MM.1S (cell line): ENCODE results near the gene TSPAN19.
A peak's percentile ranks its signal among the peaks of the same experiment; 100 is the strongest.

Experiments
- EZH2 ChIP-seq: fragments of 300-600 bp; sonication (generic); optimal IDR thresholded peaks from 2 replicates; pipeline ENCODE3; 2017; ENCODE audit warnings: low read depth, mild to moderate bottlenecking, antibody characterized with exemption, low read length, mixed read lengths
- EZH2phosphoT487 ChIP-seq: fragments of 300-600 bp; sonication (generic); IDR thresholded peaks from 2 replicates; pipeline ENCODE4 v1.6.1; 2018; ENCODE audit warnings: antibody characterized with exemption, low read length
- TF ChIP-seq, protein P1 (sequence below): fragments of 300-600 bp; sonication (generic); IDR thresholded peaks from 2 replicates; pipeline ENCODE4 v1.5.1; 2016; ENCODE audit warnings: antibody characterized with exemption, low read length, mixed read lengths

DNA sequence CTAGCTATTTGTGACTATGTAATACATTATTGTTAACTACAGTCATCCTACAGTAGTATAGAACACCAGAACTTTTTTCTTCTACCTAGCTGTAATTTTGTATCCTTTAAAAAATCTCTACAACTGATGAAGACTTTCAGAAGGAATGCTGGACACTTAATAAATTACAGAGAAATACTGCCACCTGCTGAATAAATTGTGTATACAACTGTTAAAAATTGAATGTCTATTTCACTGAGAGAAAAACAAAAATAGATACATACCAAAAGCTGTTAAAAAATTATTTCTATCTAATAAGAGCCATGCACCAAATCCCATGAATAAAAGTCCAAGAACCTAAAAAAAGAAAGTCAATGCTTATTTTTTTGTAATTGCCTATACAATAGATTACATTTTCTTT lies 6.6 kb downstream of the TSPAN19 start:
- TF ChIP-seq, protein P1, sequence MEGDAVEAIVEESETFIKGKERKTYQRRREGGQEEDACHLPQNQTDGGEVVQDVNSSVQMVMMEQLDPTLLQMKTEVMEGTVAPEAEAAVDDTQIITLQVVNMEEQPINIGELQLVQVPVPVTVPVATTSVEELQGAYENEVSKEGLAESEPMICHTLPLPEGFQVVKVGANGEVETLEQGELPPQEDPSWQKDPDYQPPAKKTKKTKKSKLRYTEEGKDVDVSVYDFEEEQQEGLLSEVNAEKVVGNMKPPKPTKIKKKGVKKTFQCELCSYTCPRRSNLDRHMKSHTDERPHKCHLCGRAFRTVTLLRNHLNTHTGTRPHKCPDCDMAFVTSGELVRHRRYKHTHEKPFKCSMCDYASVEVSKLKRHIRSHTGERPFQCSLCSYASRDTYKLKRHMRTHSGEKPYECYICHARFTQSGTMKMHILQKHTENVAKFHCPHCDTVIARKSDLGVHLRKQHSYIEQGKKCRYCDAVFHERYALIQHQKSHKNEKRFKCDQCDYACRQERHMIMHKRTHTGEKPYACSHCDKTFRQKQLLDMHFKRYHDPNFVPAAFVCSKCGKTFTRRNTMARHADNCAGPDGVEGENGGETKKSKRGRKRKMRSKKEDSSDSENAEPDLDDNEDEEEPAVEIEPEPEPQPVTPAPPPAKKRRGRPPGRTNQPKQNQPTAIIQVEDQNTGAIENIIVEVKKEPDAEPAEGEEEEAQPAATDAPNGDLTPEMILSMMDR: peak; percentile 47
- TF ChIP-seq EZH2 (no peak), EZH2phosphoT487 (no peak)
